Neural cell (in vitro differentiated cells): ENCODE results near the gene MAP1LC3B2.

Experiments
- EP300 ChIP-seq: fragments of 450-650 bp; conservative IDR thresholded peaks from 2 replicates; pipeline ENCODE4 v1.6.1; 2014; ENCODE audit warnings: antibody characterized with exemption, mild to moderate bottlenecking, moderate library complexity; ENCODE audit not compliant: poor library complexity, severe bottlenecking
- EZH2 ChIP-seq: fragments of 200-600, 300-800 bp; shearing (Covaris generic), sonication (generic); IDR thresholded peaks from 2 replicates; pipeline ENCODE4 v1.6.1; 2014; ENCODE audit warnings: antibody characterized with exemption, low read length, borderline replicate concordance, mild to moderate bottlenecking; ENCODE audit not compliant: insufficient read depth, poor library complexity, severe bottlenecking
- POLR2AphosphoS5 ChIP-seq: IDR thresholded peaks from 2 replicates; pipeline ENCODE4 v1.6.1; 2012
- TF ChIP-seq, protein P1 (sequence below): fragments of 450-650 bp; IDR thresholded peaks from 2 replicates; pipeline ENCODE4 v1.5.1; 2014; ENCODE audit warnings: antibody characterized with exemption, mild to moderate bottlenecking, moderate library complexity; ENCODE audit not compliant: poor library complexity, severe bottlenecking

DNA sequence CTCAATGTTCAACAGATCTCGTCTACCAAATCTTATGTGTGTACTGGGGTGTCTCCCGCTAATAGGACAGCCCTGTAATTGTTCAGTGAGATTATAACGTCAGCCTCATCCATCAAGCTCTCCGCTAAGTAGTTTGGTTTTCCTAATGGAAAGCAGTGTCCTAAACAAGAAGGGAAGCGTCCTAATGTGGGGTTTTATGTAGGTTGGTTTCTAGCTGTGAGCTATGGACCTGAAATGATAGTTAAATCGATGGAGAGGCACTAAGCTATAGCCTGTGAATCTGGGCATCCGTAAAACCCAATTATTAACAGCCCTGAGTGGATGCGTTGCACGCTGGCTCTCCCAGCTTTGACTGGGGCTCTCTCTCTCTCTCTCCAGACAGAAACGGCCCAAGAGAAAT is 9.2 kb upstream of the MAP1LC3B2 start:
- TF ChIP-seq, protein P1, sequence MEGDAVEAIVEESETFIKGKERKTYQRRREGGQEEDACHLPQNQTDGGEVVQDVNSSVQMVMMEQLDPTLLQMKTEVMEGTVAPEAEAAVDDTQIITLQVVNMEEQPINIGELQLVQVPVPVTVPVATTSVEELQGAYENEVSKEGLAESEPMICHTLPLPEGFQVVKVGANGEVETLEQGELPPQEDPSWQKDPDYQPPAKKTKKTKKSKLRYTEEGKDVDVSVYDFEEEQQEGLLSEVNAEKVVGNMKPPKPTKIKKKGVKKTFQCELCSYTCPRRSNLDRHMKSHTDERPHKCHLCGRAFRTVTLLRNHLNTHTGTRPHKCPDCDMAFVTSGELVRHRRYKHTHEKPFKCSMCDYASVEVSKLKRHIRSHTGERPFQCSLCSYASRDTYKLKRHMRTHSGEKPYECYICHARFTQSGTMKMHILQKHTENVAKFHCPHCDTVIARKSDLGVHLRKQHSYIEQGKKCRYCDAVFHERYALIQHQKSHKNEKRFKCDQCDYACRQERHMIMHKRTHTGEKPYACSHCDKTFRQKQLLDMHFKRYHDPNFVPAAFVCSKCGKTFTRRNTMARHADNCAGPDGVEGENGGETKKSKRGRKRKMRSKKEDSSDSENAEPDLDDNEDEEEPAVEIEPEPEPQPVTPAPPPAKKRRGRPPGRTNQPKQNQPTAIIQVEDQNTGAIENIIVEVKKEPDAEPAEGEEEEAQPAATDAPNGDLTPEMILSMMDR, result no peak
- no peak for TF ChIP-seq POLR2AphosphoS5
- TF ChIP-seq EZH2, result no peak
- no peak for TF ChIP-seq EP300
